ENCODE results near the gene PRKG1. TPM values are rescaled to one million over a fixed set of nuclear protein-coding genes. Genes with fewer than 3 reads are reported as not detected.

Gene PRKG1
- total RNA-seq, 1 experiment from 2014 or later = 16.5 TPM

DNA sequence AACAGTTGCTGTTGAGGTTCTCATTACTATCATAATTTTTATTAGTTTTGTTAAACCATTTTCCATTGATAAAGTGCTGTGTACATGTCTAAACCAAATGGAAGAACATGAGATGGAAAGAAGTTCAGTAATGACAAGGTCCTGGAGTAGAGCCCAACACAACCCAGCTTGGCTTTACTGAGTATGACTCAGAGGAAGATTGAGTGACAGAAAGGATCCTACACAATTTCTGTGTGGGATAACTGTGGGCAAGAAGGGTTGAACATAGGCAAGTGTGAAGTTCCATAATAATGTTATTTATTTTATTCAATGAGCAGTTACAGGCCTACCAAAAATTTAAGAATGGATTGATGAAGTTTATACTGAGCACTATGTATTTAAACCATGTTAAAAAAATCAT, 15.9 kb downstream of the PRKG1 start:
- no peak for ATAC-seq
- Mint-ChIP-seq H3K4me3 (no peak overlapping the region), H3K27me3 (ENCODE audit: low read depth) (no peaks in the 10 kb centered on the region), H3K4me1 (peaks cover 11% of the 10 kb centered on the region), H3K27ac (no peak overlapping the region), H3K9me3 (no peaks in the 10 kb centered on the region), H3K36me3 (no peaks in the 10 kb centered on the region)
- no peak for DNase-seq (ENCODE audit: low spot score)
- CTCF ChIA-PET = no interaction called here
- no peak for TF ChIP-seq CREB1 (CRISPR knock-in tag; IDR thresholded peaks at IDR 0.05)
- TF ChIP-seq, protein P1, sequence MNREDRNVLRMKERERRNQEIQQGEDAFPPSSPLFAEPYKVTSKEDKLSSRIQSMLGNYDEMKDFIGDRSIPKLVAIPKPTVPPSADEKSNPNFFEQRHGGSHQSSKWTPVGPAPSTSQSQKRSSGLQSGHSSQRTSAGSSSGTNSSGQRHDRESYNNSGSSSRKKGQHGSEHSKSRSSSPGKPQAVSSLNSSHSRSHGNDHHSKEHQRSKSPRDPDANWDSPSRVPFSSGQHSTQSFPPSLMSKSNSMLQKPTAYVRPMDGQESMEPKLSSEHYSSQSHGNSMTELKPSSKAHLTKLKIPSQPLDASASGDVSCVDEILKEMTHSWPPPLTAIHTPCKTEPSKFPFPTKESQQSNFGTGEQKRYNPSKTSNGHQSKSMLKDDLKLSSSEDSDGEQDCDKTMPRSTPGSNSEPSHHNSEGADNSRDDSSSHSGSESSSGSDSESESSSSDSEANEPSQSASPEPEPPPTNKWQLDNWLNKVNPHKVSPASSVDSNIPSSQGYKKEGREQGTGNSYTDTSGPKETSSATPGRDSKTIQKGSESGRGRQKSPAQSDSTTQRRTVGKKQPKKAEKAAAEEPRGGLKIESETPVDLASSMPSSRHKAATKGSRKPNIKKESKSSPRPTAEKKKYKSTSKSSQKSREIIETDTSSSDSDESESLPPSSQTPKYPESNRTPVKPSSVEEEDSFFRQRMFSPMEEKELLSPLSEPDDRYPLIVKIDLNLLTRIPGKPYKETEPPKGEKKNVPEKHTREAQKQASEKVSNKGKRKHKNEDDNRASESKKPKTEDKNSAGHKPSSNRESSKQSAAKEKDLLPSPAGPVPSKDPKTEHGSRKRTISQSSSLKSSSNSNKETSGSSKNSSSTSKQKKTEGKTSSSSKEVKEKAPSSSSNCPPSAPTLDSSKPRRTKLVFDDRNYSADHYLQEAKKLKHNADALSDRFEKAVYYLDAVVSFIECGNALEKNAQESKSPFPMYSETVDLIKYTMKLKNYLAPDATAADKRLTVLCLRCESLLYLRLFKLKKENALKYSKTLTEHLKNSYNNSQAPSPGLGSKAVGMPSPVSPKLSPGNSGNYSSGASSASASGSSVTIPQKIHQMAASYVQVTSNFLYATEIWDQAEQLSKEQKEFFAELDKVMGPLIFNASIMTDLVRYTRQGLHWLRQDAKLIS (CRISPR knock-in tag; IDR thresholded peaks at IDR 0.05; ENCODE audit: borderline replicate concordance) = no peak
- no peak for TF ChIP-seq TP53 (CRISPR knock-in tag; IDR thresholded peaks at IDR 0.05)
- TF ChIP-seq, protein P2, sequence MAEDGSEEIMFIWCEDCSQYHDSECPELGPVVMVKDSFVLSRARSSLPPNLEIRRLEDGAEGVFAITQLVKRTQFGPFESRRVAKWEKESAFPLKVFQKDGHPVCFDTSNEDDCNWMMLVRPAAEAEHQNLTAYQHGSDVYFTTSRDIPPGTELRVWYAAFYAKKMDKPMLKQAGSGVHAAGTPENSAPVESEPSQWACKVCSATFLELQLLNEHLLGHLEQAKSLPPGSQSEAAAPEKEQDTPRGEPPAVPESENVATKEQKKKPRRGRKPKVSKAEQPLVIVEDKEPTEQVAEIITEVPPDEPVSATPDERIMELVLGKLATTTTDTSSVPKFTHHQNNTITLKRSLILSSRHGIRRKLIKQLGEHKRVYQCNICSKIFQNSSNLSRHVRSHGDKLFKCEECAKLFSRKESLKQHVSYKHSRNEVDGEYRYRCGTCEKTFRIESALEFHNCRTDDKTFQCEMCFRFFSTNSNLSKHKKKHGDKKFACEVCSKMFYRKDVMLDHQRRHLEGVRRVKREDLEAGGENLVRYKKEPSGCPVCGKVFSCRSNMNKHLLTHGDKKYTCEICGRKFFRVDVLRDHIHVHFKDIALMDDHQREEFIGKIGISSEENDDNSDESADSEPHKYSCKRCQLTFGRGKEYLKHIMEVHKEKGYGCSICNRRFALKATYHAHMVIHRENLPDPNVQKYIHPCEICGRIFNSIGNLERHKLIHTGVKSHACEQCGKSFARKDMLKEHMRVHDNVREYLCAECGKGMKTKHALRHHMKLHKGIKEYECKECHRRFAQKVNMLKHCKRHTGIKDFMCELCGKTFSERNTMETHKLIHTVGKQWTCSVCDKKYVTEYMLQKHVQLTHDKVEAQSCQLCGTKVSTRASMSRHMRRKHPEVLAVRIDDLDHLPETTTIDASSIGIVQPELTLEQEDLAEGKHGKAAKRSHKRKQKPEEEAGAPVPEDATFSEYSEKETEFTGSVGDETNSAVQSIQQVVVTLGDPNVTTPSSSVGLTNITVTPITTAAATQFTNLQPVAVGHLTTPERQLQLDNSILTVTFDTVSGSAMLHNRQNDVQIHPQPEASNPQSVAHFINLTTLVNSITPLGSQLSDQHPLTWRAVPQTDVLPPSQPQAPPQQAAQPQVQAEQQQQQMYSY (CRISPR knock-in tag; IDR thresholded peaks at IDR 0.05) = no peak
- TF ChIP-seq NR2C2 (CRISPR knock-in tag; IDR thresholded peaks at IDR 0.05) = no peak
- TF ChIP-seq CREM (CRISPR knock-in tag; IDR thresholded peaks at IDR 0.05) = no peak
- no peak for TF ChIP-seq ZNF219 (CRISPR knock-in tag; IDR thresholded peaks at IDR 0.05; ENCODE audit: borderline replicate concordance)
- TF ChIP-seq, protein P3, sequence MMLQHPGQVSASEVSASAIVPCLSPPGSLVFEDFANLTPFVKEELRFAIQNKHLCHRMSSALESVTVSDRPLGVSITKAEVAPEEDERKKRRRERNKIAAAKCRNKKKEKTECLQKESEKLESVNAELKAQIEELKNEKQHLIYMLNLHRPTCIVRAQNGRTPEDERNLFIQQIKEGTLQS (CRISPR knock-in tag; conservative IDR thresholded peaks at IDR 0.05) = no peak
- TF ChIP-seq ATF1 (CRISPR knock-in tag; IDR thresholded peaks at IDR 0.05) = no peak
- TF ChIP-seq, protein P4, sequence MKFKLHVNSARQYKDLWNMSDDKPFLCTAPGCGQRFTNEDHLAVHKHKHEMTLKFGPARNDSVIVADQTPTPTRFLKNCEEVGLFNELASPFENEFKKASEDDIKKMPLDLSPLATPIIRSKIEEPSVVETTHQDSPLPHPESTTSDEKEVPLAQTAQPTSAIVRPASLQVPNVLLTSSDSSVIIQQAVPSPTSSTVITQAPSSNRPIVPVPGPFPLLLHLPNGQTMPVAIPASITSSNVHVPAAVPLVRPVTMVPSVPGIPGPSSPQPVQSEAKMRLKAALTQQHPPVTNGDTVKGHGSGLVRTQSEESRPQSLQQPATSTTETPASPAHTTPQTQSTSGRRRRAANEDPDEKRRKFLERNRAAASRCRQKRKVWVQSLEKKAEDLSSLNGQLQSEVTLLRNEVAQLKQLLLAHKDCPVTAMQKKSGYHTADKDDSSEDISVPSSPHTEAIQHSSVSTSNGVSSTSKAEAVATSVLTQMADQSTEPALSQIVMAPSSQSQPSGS (CRISPR knock-in tag; IDR thresholded peaks at IDR 0.05; ENCODE audit: borderline replicate concordance, low read depth) = no peak
- no peak for TF ChIP-seq HMGA2 (CRISPR knock-in tag; IDR thresholded peaks at IDR 0.05)
- no peak for TF ChIP-seq ESRRA (CRISPR knock-in tag; IDR thresholded peaks at IDR 0.05; ENCODE audit: borderline replicate concordance)
- no peak for TF ChIP-seq GRHL2 (CRISPR knock-in tag; IDR thresholded peaks at IDR 0.05; ENCODE audit: insufficient replicate concordance, severe bottlenecking)
- TF ChIP-seq, protein P5, sequence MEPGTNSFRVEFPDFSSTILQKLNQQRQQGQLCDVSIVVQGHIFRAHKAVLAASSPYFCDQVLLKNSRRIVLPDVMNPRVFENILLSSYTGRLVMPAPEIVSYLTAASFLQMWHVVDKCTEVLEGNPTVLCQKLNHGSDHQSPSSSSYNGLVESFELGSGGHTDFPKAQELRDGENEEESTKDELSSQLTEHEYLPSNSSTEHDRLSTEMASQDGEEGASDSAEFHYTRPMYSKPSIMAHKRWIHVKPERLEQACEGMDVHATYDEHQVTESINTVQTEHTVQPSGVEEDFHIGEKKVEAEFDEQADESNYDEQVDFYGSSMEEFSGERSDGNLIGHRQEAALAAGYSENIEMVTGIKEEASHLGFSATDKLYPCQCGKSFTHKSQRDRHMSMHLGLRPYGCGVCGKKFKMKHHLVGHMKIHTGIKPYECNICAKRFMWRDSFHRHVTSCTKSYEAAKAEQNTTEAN (CRISPR knock-in tag; IDR thresholded peaks at IDR 0.05) = no peak
- TF ChIP-seq FOXK1 (CRISPR knock-in tag; IDR thresholded peaks at IDR 0.05) = no peak
- no peak for TF ChIP-seq GABPB1 (CRISPR knock-in tag; IDR thresholded peaks at IDR 0.05)
- no peak for TF ChIP-seq TEAD1 (CRISPR knock-in tag; IDR thresholded peaks at IDR 0.05)
- POLR2A ChIA-PET = no interaction called here

All from WTC11 (cell line).